LoVo (cell line): ENCODE results near the gene TOX2.

ENCODE experiments used
- DNase-seq: peaks from one replicate; pipeline ENCODE4 v3.0.0-alpha.2; 2016; ENCODE audit warnings: low spot score

TOX2 gene

GRCh38 chr20:43959079-43959919 is 44.6 kb downstream of the TOX2 start:
- no peak for DNase-seq

GRCh38 chr20:43959920-43960227 is 45.2 kb downstream of the TOX2 start:
- DNase-seq: no peak

- no peak for DNase-seq
Observed at GRCh38 chr20:43960231-43960630, 45.6 kb downstream of the TOX2 start.

GRCh38 chr20:43961116-43961515 is 46.5 kb downstream of the TOX2 start:
- no peak for DNase-seq

GRCh38 chr20:43961541-43962471 is 47.2 kb downstream of the TOX2 start:
- DNase-seq: no peak

- no peak for DNase-seq
Observed at GRCh38 chr20:43962530-43962929, 47.9 kb downstream of the TOX2 start.

GRCh38 chr20:43963233-43963632 is 48.6 kb downstream of the TOX2 start:
- DNase-seq: no peak

- no peak for DNase-seq
Observed at GRCh38 chr20:43963872-43964791, 49.5 kb downstream of the TOX2 start.

GRCh38 chr20:43968341-43969000 is 53.8 kb downstream of the TOX2 start:
- DNase-seq: no peak

GRCh38 chr20:43969028-43969447 is 54.4 kb downstream of the TOX2 start:
- DNase-seq: no peak

- DNase-seq: no peak
Observed at GRCh38 chr20:43969501-43970182, 55.0 kb downstream of the TOX2 start.

GRCh38 chr20:43971267-43971666 is 56.6 kb downstream of the TOX2 start:
- DNase-seq: no peak

GRCh38 chr20:43972051-43972450 is 57.4 kb downstream of the TOX2 start:
- DNase-seq: no peak

GRCh38 chr20:43972692-43973091 is 58.0 kb downstream of the TOX2 start:
- no peak for DNase-seq

GRCh38 chr20:43973231-43973630 is 58.6 kb downstream of the TOX2 start:
- no peak for DNase-seq

- no peak for DNase-seq
Observed at GRCh38 chr20:43973671-43974450, 59.2 kb downstream of the TOX2 start.

- DNase-seq: no peak
Observed at GRCh38 chr20:43974695-43975094, 60.0 kb downstream of the TOX2 start.

- DNase-seq: peak; percentile 76
Observed at GRCh38 chr20:43975096-43975768, 60.6 kb downstream of the TOX2 start.

GRCh38 chr20:43976547-43976946 is 61.9 kb downstream of the TOX2 start:
- no peak for DNase-seq

GRCh38 chr20:43977252-43977651 is 62.6 kb downstream of the TOX2 start:
- no peak for DNase-seq
